Cardiac muscle cell (in vitro differentiated cells and primary cell): ENCODE measurements around the gene FHOD3. TPM values are rescaled to one million over a fixed set of nuclear protein-coding genes. Genes with fewer than 3 reads are reported as not detected.
A peak's percentile ranks its signal among the peaks of the same experiment; 100 is the strongest.

Experiments
- DNase-seq, 2 donors: peaks; one replicate each; pipeline versions ENCODE4 v3.0.0 to v3.0.0-alpha.2; 2010 to 2017; ENCODE audit warnings: low read depth in 1 of 2, low spot score in 1 of 2
- H3K27ac ChIP-seq: fragments of 200-600 bp; sonication (generic); 2 replicates; pipeline ENCODE4 v1.5.1; 2016
- H3K27me3 ChIP-seq: fragments of 200-600 bp; sonication (generic); 2 replicates; pipeline ENCODE4 v1.6.0; 2016; ENCODE audit warnings: control low read depth
- H3K36me3 ChIP-seq: fragments of 200-600 bp; sonication (generic); 2 replicates; pipeline ENCODE4 v1.5.1; 2016; ENCODE audit warnings: control low read depth
- H3K4me1 ChIP-seq: fragments of 200-600 bp; sonication (generic); 2 replicates; pipeline ENCODE4 v1.8.1; 2017; ENCODE audit warnings: low read depth, mild to moderate bottlenecking, mixed run types
- H3K4me3 ChIP-seq: fragments of 200-600 bp; sonication (generic); 2 replicates; pipeline ENCODE4 v1.5.1; 2016; ENCODE audit warnings: mild to moderate bottlenecking
- H3K9me3 ChIP-seq: fragments of 200-600 bp; sonication (generic); 2 replicates; pipeline ENCODE4 v1.5.1; 2017; ENCODE audit warnings: low read depth, mild to moderate bottlenecking, control low read depth
- polyA plus RNA-seq: library from polyadenylated mRNA; unstranded; fragments of >200 nt; fragmentation: Nextera tagmentation; extraction: Ambion mirVana; gene quantifications from 2 replicates; pipeline ENCODE4 v1.2.1, GENCODE V29; 2016
- total RNA-seq: library from RNA; depleted of rRNA; stranded (reverse); fragments of >200 nt; gene quantifications from 2 replicates; pipeline ENCODE4 v1.2.3, GENCODE V29; 2016
- TF ChIP-seq, protein P1 (sequence below): IDR thresholded peaks from 2 replicates; pipeline ENCODE4 v1.5.1; 2012; ENCODE audit warnings: low read depth, mild to moderate bottlenecking, low read length

FHOD3 gene
- total and polyA plus RNA-seq, 2 experiments from 2014 or later = 127 to 347 TPM

DNA sequence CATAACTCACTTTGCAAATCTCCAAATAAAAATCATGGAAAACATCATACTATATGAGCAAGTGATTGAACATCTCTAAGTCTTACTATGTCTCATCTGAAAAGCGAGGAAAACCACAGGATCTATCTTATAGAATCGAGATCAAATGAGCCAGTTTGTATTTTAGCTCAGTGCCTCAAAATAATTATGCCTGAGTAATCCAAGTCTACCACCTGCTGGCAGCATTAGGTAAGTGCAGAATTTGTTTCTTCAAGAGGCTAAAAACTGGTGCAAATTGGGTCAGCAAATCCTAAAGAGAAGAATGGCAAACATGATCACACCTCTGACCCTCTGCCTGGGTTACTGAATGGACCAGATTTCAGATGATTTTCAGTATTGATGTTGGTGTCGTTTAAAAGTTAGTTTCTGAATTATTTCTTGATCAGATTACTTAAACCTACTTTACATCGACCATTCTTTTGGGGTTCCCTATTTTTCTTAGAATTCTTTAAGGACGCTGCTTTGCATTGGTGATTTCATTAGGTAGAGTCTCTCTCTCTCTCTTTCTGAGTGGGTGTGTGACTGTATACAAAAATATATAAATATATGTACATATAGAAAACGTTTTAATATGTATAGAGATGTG, 12.7 kb upstream of the FHOD3 start:
- H3K4me3 ChIP-seq = no peak overlapping the region
- H3K27me3 ChIP-seq = no peaks in the 10 kb centered on the region
- DNase-seq = peak; percentile 67 to 82
- H3K9me3 ChIP-seq = no peaks in the 10 kb centered on the region
- TF ChIP-seq, protein P1, sequence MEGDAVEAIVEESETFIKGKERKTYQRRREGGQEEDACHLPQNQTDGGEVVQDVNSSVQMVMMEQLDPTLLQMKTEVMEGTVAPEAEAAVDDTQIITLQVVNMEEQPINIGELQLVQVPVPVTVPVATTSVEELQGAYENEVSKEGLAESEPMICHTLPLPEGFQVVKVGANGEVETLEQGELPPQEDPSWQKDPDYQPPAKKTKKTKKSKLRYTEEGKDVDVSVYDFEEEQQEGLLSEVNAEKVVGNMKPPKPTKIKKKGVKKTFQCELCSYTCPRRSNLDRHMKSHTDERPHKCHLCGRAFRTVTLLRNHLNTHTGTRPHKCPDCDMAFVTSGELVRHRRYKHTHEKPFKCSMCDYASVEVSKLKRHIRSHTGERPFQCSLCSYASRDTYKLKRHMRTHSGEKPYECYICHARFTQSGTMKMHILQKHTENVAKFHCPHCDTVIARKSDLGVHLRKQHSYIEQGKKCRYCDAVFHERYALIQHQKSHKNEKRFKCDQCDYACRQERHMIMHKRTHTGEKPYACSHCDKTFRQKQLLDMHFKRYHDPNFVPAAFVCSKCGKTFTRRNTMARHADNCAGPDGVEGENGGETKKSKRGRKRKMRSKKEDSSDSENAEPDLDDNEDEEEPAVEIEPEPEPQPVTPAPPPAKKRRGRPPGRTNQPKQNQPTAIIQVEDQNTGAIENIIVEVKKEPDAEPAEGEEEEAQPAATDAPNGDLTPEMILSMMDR = peak; percentile 80
- H3K4me1 ChIP-seq = no peaks in the 10 kb centered on the region
- no peaks in the 10 kb centered on the region for H3K36me3 ChIP-seq
- H3K27ac ChIP-seq = no peak overlapping the region

GRCh38 chr18:36287653-36288052, 9.9 kb upstream of the FHOD3 start:
- Histone ChIP-seq H3K4me3 (no peak overlapping the region), H3K27me3 (no peaks in the 10 kb centered on the region), H3K27ac (no peak overlapping the region), H3K9me3 (no peaks in the 10 kb centered on the region), H3K36me3 (no peaks in the 10 kb centered on the region), H3K4me1 (no peaks in the 10 kb centered on the region)
- TF ChIP-seq, protein P1 = no peak
- DNase-seq = no peak

- Histone ChIP-seq H3K9me3 (no peaks in the 10 kb centered on the region), H3K36me3 (no peaks in the 10 kb centered on the region), H3K27ac (no peak overlapping the region), H3K4me1 (no peaks in the 10 kb centered on the region), H3K27me3 (no peaks in the 10 kb centered on the region), H3K4me3 (no peak overlapping the region)
- no peak for DNase-seq
- TF ChIP-seq, protein P1 = no peak
Observed at GRCh38 chr18:36288689-36289088, 8.8 kb upstream of the FHOD3 start.

DNA sequence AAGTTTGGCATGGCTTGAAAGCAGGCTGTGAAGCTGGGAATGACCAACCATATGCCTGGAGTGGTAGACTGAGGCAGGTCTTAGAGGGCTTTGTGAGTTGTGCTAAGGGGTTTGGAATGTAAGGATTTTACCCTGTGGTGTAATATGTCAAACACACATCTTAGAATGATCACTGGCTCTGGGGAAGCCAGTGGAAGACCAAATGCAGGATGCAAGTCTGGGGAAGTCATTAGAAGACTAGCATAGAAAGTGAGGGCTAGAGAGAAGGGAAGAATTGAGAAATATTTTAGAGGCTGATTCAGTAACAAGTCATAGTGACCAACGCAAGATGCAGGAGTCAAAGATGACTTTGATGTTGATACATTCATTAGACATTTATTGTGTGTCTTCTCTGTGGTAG, 3.5 kb upstream of the FHOD3 start:
- Histone ChIP-seq H3K4me3 (no peak overlapping the region), H3K9me3 (no peaks in the 10 kb centered on the region), H3K27ac (no peak overlapping the region), H3K27me3 (peaks cover 5% of the 10 kb centered on the region), H3K36me3 (no peaks in the 10 kb centered on the region), H3K4me1 (no peaks in the 10 kb centered on the region)
- DNase-seq = no peak
- TF ChIP-seq, protein P1 = no peak

DNA sequence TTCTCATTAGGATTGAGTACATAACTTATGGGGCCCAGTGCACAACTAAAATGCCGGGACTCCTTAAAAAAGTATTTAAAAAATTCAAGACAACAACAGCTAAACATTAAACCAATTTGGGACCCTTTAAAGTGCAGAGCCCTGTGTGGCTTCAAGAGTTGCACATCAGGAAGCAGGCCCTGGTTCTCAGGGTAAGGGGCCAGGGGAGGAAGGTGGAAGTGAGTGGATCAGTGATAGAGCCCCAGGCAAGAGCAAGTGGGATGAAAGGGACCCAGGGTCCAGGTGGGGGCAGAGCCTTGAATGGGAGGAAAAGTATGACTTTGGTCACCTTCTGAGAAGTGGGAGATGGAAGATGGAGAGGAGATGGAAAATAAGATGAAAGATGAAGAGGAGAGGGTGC, 2.3 kb upstream of the FHOD3 start:
- Histone ChIP-seq H3K27ac (no peak overlapping the region), H3K36me3 (no peaks in the 10 kb centered on the region), H3K9me3 (no peaks in the 10 kb centered on the region), H3K4me1 (peaks cover 9% of the 10 kb centered on the region), H3K27me3 (peaks cover 5% of the 10 kb centered on the region), H3K4me3 (no peak overlapping the region)
- TF ChIP-seq, protein P1 = no peak
- no peak for DNase-seq
